ELR (cell line): ENCODE measurements around the gene D2HGDH.

Source experiments
- DNase-seq: peaks from one replicate; pipeline ENCODE4 v3.0.0-alpha.2; 2015; ENCODE audit warnings: low read depth

D2HGDH gene

DNA sequence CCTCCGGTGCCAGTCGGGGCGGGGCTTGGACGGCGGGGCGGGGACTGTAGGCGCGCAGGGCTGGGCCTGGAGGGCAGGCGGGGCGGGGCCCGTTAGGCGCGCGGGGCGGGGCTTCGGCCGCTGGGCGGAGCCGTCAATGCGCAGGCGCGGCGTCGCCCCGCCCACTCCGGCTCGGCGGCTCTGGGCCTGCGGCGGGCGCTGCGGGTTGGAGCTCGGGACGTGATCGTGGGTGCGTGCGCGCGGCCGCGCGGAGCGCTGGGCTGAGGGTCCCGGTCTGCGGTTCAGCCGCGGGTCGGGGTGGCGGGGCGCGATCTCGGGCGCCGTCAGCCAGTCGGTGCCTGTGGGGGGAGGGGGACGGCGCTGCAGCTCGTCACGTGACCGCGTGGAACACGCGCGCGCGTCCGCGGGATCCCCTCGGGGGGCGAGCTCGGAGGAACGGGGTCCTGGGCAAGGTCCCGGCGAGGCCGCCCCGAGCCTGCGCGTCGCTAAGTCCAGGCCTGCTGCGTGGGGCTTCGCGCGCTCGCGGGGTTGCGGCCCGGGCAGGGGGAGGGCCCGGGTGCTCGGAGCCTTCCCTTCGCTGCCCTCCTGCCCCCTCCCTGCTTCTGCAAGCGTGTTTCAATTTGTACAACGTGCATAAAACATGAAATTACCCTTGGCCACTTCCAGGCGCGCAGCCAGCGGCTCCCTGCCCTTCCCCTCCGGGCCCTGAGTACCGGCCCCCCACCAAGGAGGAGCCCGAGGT, at the start of gene D2HGDH:
D2HGDH (plus strand) TSS at position 164 of the 742 bp plus-strand sequence. CDS start 595 bp downstream, outside the sequence.
- DNase-seq, result peak; percentile 88

DNA sequence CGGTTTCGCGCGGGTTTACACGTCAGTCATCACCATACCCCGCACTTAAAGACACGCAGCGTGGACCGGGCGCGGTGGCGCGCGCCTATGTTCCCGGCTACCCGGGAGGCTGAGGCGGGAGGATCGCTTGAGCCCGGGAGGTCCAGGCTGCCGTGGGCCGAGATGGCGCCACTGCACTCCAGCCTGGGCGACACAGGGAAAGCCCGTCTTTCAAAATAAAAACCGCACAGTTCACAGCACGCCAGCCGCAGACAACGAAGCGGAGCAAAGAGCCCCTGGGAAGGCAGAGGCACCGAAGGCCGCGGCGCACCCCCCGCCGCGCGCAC, 48.1 kb upstream of the D2HGDH start:
- DNase-seq, result no peak

GRCh38 chr2:241686650-241687425, 47.6 kb upstream of the D2HGDH start, which contains the start of gene DTYMK:
TSS of gene DTYMK (minus strand) at chr2:241686815. CDS start at chr2:241686783, 32 bp downstream.
- DNase-seq, result peak; percentile 97

DNA sequence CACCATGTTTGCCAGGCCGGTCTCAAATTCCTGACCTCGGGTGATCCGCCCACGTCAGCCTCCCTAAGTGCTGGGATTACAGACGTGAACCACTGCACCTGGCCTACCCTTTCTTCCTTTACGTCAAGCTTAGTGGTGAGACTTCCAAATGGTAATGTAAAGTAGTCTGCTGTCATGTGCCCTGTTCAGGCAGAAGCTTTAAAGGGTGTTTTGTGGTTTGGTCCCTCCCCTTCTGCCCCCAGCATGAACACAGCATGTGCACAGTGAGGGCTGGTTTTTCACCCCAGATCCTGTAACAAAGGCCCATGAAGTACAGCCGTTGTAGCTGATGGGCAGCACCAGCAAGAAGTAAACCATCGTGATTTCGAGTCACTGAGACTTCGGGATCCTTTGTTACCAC, 45.1 kb upstream of the D2HGDH start:
- no peak for DNase-seq

DNA sequence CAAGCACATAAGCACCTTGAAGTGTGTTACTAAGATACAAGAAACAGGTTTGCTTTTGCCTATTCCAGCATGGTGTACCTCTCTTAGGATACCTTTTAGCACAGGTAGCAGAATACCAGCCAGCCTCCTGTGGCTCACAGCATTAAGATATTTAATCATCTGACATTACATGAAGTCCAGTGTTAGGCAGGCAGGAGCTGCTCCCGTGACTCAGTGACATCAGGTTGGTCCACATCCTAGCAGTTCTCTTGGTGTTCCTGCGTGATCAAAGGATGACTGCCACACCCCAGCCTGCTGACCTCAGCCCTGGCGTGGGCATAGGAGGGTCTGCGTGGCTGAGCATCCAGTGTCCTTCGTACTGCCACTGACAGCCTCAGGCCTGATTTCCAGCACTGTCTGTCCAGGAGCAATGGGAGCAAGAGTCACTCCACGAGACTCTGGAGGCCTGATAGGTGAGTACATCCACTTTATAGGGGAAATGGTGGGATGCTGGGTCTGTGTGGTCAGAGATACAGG, 44.2 kb upstream of the D2HGDH start:
- no peak for DNase-seq

DNA sequence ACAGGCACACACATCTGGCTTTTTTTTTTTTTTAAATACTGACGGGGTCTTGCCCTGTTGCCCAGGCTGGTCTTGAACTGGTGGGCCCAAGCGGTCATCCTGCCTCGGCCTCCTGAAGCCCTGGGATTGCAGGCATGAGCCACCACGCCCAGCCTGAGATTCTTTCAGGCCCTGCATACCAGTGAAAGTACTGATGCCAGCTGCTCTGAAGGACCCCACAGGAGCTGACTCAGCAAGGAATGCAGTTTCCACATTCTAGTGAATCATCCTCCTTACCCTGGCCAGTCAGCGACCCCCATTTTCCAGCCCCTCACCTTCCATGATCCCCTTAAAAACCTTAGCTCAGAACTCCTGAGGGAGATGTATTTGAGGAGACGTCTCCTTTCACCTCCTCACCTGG, 42.0 kb upstream of the D2HGDH start:
- DNase-seq, result peak; percentile 77

DNA sequence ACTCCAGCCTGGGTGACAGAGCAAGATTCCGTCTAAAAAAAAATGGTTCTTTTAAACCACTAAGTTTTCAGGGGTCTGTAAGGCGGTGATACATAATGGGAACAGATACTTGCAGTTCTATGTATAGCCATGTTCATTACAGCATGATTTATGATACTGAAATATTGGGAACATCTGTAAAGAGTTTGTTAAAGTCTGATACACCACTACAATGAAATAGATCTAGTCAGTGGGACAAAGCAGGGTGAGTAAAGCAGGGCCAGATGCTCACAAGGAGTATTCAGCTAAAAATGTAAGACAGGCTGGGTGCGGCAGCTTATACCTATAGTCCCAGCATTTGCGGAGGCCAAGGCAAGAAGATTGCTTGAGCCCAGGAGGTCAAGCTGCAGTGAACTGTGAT, 38.8 kb upstream of the D2HGDH start:
- DNase-seq, result no peak

DNA sequence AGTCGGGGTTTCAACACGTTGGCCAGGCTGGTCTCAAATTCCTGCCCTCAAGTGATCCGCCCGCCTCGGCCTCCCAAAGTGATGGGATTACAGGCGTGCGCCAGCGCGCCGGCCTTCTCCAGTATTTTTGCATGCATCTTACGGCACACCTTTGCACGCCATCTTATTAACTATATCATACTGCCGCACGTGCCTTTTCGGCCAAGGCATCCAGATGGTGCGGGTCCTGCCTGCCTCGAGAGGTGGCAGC, 33.4 kb upstream of the D2HGDH start:
- no peak for DNase-seq

DNA sequence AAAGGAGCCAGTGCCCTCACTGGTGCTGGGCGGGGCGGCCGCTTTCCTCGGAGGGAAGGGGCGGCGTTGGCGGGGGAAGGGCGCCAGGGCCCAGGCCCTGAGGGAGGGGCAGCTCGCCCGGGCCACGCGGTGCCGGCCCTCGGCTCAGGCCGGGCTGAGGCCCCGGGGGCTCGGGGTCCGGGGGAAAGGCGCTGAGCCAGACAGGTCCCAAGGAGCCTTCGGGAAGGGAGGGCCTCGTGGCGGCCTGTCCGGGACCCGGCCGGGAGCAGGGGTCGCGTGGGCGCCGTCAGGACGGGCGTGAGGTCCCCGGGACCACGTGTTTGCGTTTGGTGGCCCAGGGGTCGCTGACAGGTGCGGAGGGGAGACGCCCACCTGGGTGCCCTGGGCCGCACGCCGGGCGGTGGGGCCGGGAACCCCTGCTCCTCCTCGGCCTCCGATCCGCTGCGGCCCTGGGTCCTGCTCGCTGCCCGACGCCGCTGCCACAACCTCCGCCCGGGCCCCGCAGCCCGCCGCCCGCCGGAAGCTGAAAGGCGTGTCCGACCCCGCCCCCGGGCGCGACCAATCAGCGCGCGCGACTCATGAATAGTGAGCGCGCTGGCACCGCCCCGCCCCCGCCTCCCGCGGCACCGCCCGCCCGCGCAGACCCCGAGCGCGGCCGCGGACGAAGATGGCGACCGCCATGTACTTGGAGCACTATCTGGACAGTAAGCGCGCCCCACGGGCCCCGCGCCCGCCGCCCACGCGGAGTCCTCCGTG, 32.9 kb upstream of the D2HGDH start, which contains the start of gene ING5:
ING5 (plus strand) TSS at position 641 of the 756 bp plus-strand sequence; CDS start at position 668, 27 bp downstream.
- DNase-seq, result peak; percentile 95

DNA sequence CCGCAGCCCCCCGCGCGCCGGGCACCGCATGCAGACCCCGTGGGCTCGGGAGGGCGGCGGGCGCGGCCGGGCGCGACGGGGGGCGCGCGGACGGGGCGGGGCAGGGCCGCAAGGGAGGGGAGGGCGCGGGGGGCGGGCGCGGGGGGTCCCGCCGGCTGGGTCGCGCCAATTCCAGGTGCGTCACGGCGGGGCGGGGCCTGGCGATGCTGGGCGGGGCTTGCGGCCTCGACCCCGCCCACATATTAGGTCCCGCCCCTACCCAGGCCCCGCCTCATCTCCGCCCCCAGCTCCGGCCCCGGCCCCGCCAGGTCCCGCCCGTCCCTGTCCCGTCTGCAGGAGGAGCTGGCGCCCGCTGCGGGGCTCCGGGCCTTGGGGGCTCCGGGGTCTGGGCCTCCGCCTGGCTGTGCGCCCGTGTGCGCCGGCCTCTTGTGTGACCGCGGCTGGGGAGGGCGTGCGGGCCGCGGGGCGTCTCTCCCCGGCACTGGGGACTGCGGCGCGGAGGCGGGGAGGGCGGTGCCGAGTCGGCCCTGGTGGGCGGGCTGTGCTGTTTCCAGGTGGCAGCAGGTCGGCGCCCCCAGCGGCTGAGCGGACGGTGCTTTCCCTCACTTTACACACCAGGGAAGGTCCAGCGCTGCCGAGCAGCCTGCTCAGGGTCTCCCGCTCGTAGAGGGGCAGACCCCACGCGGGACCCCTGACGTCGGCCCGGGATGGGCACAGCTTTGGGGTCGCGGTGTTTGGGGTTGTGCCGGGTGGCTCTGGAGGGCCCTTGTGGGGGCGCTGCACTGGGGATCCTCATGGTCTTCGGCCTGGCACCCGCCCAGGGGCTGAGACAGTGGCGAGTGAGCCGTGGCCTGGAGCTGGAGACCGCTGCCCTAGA, 32.0 kb upstream of the D2HGDH start:
- DNase-seq, result peak; percentile 85

DNA sequence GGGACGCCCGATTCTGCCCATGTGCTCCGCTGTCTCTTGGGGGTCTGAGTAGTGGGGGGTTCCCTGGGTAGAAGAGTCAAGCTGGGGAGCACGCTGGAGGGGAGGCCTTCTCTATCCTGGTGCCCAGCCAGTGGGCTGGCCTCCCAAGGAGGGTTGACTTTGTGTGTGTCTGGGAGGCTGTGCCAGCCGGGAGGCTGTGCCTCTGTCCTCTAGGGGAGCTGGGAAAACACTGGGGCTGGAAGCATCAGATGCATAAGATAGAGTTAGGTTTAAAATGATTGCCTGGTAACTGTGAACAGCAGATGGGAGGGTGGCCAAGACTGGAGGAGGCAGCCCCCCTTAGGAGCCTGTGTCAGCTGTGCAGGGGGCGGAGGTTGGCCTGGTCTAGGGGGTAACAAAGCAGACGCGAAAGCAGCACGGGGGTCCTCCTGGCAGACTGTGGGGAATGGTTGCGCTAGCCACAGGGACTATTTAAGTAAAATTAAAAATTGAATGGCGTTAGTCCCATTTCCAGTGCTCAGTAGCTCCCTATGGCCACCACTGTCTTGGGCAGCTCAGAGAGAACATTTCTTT, 31.3 kb upstream of the D2HGDH start:
- peak; percentile 31 for DNase-seq

- no peak for DNase-seq
Measured at GRCh38 chr2:241706537-241706936, 27.9 kb upstream of the D2HGDH start.

GRCh38 chr2:241708879-241709278, 25.6 kb upstream of the D2HGDH start:
- no peak for DNase-seq

DNA sequence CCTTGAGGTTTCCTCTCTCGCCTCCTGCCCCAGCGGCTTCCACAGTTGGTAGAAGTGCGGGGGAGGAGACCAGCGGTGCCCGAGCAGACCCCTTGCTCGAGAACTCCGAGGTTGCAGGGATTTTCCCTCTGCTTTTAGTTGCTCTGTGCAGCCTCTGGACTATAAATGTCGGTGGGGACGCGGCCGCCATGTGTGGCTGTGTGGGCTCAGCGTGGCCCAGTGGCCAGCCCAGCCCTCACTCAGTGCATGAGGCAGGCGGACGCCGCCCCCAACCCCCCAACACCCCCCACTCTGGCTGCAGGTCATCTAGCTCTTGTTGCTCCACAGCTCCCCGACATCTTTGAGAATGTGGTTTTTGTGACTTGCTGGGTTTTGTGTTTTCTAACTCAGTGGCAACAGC, 15.3 kb upstream of the D2HGDH start:
- no peak for DNase-seq

DNA sequence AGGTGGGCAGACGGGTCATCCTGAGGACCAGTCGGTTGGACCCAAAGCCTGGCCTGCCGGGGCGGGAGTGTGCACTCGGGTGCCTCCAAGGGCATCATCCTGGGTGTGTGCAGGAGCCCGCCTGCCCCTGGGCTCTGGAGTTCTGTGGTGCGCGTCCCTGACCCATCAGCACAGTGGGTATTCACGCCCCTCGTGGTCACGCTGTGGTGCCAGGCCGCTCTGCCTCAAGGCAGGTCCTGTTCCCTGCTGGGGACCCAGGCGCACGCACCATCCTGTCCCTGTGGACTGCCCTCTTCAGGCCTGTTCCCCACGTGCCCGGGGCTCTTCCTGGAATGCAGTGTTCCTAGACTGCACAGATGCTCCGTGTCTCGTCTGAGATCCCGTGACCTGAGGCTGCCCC, 14.3 kb upstream of the D2HGDH start:
- DNase-seq, result no peak

DNA sequence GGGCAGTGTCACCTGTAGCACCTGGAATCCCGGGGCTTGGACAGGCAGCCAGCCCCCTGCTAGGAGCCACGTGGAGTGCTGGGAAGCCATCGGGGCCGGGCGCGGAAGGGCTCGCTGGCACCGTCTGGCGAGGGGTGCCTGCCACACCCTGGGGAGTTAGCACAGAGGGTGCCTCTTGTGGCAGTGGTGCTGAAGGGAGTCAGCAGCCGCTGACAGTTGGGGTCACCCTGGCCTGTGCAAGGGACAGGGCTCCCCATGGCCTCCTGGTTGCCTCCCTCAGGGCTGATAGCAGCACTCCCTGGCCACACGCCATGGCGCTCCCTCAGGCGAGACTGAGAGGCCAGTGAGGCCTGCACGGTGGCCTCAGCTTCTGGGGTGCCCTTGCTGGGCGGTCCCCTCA, 13.9 kb upstream of the D2HGDH start:
- no peak for DNase-seq

DNA sequence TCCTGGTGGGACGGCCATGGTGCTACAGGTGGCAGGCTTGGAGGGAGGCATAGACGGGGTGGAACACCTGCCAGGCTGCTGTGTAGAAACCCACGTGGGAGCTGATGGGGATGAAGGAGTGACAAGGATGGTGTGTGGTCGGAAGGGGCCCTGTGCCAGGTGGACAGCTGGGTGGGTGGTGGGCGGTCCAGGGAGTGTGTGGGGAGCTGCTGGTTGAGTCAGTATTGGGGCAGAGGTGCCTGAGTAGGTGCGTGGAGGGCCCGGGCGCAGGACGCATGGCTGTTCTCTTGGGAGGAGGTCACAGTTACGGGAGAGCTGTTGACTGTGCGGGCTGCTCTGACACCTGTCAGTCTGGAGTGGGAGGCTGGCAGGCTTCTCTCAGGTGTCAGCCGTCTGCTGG, 12.6 kb upstream of the D2HGDH start:
- no peak for DNase-seq

- DNase-seq, result no peak
Measured at GRCh38 chr2:241722896-241723454, 11.5 kb upstream of the D2HGDH start.

DNA sequence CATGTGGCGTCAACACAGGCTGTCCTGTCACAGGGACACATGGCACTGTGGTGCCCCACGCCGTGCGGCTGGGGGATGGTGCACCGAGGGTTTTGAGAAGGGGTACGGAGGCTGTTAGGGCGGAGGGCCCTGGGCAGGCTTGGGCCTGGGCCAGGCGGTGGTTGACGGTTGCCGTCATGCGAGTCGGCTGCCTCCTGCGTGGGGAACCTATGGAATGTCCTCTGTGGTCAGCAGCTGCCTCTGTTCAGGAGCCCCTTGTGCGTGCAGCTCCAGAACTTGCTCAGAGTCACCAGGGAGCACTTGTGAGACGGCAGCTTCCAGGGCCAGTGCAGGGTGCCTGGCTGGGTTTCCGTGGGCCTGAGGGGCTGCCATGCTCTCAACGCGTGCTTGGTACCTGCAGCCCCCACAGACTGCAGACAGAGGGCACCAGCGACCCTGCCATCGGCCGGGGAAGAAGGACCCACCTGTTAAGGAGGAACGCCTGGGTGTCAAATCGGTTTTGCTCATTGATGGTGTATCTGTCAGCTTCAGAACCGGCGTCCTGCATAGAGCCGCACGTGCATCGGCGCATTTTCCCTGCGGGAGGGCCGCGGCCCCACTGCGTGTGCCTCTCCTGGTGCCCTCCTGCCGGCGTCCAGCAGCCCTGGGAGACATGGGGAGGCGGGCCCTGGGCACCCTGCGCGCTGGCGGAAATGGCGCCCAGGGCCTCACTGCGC, 10.0 kb upstream of the D2HGDH start:
- no peak for DNase-seq
